Esophagus (tissue), 2 donors: ENCODE data around the gene CNTN1. TPM values are rescaled to one million over a fixed set of nuclear protein-coding genes. Genes with fewer than 3 reads are reported as not detected.

Experiments used
- H3K27ac ChIP-seq, 2 donors: one replicate each; pipeline ENCODE4 v1.5.1; 2013; ENCODE audit warnings: low read depth in 2 of 2, mild to moderate bottlenecking in 2 of 2, inconsistent platforms in 1 of 2, low read length in 1 of 2, moderate library complexity in 1 of 2
- H3K27me3 ChIP-seq, 2 donors: one replicate each; pipeline ENCODE4 v1.6.1; 2013; ENCODE audit warnings: low read length in 2 of 2, control low read depth in 1 of 2, mild to moderate bottlenecking in 1 of 2; ENCODE audit not compliant: insufficient read depth in 2 of 2, control insufficient read depth in 1 of 2
- H3K36me3 ChIP-seq, 2 donors: one replicate each; pipeline ENCODE4 v1.6.1; 2013; ENCODE audit warnings: low read length in 1 of 2; ENCODE audit not compliant: control insufficient read depth in 2 of 2, insufficient read depth in 2 of 2
- H3K4me1 ChIP-seq, 2 donors: one replicate each; pipeline ENCODE4 v1.6.1; 2013; ENCODE audit warnings: low read length in 1 of 2; ENCODE audit not compliant: control insufficient read depth in 2 of 2, insufficient read depth in 2 of 2
- H3K4me3 ChIP-seq, 2 donors: one replicate each; pipeline ENCODE4 v1.5.1; 2013; ENCODE audit warnings: low read length in 2 of 2, mild to moderate bottlenecking in 2 of 2, low read depth in 1 of 2, moderate library complexity in 1 of 2
- H3K9me3 ChIP-seq, 2 donors: one replicate each; pipeline ENCODE4 v1.6.1; 2013; ENCODE audit warnings: mild to moderate bottlenecking in 2 of 2, low read depth in 1 of 2, low read length in 1 of 2, moderate library complexity in 1 of 2; ENCODE audit not compliant: control insufficient read depth in 2 of 2, insufficient read depth in 1 of 2
- WGBS, 2 donors: extraction: QIAGEN DNeasy Blood & Tissue Kit; methylation state at CpG; one replicate each; pipeline ENCODE4 v1.1.7; 2013; 5-methylcytosine and 5-hydroxymethylcytosine counted together
- polyA plus RNA-seq, 2 donors: library from polyadenylated mRNA; stranded (reverse); fragments of 200-250 nt; gene quantifications; one replicate each; pipeline ENCODE4 v1.2.3, GENCODE V29; 2013
- donor health status: healthy with polysubstance abuse.
- donor health status: Bipolar disorder and iron deficiency.

CNTN1 gene
- polyA plus RNA-seq, 2 donors: 0.28 to 1.2 TPM

DNA sequence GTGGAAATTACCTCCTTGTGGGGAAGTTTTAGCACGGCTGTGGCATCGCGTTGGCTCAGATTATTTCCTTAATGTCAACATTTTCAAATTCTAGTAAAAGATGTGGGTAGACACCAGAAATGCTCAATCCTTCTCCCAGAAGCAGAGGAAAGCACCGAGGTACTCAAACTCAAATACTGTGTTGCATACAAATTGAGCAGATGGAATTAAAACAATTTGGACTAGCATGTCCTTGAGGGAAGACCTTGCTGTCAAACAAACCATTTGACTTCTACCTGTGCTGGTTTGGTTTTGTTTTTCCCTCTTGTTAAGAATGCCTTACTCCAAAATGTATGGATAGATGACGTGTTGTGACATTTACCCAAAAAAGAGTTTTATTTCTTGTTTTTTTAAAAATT is 136.4 kb downstream of the CNTN1 start:
- Histone ChIP-seq H3K27me3 (no peaks in the 10 kb centered on the region), H3K4me3 (no peak overlapping the region), H3K27ac (no peak overlapping the region), H3K36me3 (no peaks in the 10 kb centered on the region), H3K9me3 (no peaks in the 10 kb centered on the region), H3K4me1 (no peaks in the 10 kb centered on the region)
- 64 to 65% methylated on average over 5 of the region's 5 CpGs for WGBS, 2 donors

DNA sequence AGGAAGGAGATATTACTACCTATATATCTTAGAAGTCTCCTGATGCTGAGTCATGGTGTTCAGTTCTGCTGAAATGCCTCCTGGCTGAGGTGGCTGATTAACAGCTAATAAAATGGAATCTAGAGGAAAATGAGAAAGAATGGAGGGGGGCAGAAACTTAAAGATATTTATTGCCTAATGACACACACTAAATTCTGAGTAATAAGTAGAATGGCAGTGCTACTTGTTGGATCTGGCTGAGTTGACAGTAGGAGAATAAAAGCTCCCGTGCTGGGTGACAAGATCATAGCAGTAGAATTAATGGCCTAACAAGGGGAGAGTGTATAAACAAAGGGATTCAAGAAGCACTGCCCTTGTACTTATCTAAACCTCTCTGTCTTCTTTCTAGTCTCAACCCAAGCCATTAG is 137.5 kb downstream of the CNTN1 start:
- H3K9me3 ChIP-seq: no peaks in the 10 kb centered on the region
- no peak overlapping the region for H3K4me3 ChIP-seq
- no peaks in the 10 kb centered on the region for H3K27me3 ChIP-seq
- no peaks in the 10 kb centered on the region for H3K36me3 ChIP-seq
- H3K4me1 ChIP-seq: no peaks in the 10 kb centered on the region
- no peak overlapping the region for H3K27ac ChIP-seq
- 22 to 24% methylated on average over 1 of the region's 1 CpG for WGBS, 2 donors

DNA sequence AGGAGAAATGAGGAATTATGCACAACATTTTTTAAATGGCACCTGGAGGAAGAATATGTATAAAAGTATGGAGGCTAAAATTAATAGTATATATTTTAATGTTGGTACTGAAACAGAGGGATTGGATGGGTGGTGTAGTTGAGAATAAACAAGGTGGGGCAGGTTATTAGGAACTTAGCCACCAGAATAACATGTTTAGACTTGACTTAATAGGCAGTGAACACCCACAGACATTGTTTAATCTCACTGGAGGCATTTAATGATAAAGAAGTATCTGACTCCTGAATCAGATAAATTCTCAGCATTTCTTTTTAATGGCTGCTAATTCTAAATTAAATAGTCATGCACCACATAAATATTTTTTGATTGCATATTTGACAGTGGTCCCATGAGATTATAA is 139.7 kb downstream of the CNTN1 start:
- Histone ChIP-seq H3K4me1 (no peaks in the 10 kb centered on the region), H3K27ac (no peak overlapping the region), H3K36me3 (no peaks in the 10 kb centered on the region), H3K27me3 (no peaks in the 10 kb centered on the region), H3K9me3 (no peaks in the 10 kb centered on the region), H3K4me3 (no peak overlapping the region)

DNA sequence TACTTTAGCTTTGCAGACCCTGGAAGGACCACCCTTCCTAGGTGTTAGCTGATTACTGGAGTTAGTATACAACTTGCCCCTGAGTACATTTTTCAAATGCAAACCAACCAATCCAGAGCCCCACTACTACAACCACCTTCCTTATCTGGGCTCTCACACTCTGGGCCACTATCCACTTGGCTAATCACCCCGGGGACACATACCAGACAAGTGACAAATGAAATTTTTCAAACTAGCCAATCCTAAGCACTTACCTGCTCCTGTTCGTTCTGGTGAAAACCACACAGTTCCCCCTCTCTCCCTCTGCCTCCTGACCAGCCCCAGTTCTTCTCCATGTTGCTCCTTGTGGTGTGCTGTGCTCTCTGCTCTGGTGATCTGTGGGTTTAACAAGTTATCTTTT is 140.4 kb downstream of the CNTN1 start:
- Histone ChIP-seq H3K4me1 (no peaks in the 10 kb centered on the region), H3K9me3 (peaks cover 2% of the 10 kb centered on the region in 2 donors), H3K27me3 (no peaks in the 10 kb centered on the region), H3K27ac (no peak overlapping the region), H3K4me3 (no peak overlapping the region), H3K36me3 (no peaks in the 10 kb centered on the region)
- WGBS, 2 donors: 60 to 62% methylated on average over 2 of the region's 2 CpGs

DNA sequence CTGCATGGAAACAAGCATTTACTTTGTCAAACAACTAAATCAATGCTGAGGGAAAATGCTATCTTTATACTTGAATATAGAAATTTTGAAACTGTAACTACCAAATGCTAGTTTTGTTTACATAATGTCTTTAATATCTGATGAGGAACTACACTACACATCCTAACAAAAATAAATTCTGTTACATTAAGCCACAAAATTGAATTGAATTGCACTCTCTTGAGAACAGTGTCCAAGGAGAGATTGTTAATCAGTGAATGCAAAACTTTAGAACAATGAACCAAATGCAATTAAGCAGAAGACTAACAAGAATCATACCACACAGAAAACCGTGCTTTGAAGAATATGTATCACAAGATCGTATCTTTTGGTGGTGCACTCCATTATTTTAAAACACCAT is 141.6 kb downstream of the CNTN1 start:
- H3K4me1 ChIP-seq: no peaks in the 10 kb centered on the region
- H3K36me3 ChIP-seq: no peaks in the 10 kb centered on the region
- no peaks in the 10 kb centered on the region for H3K27me3 ChIP-seq
- 83 to 89% methylated on average over 2 of the region's 2 CpGs for WGBS, 2 donors
- H3K9me3 ChIP-seq: peaks cover 5 to 6% of the 10 kb centered on the region in 2 donors
- no peak overlapping the region for H3K4me3 ChIP-seq
- no peak overlapping the region for H3K27ac ChIP-seq

DNA sequence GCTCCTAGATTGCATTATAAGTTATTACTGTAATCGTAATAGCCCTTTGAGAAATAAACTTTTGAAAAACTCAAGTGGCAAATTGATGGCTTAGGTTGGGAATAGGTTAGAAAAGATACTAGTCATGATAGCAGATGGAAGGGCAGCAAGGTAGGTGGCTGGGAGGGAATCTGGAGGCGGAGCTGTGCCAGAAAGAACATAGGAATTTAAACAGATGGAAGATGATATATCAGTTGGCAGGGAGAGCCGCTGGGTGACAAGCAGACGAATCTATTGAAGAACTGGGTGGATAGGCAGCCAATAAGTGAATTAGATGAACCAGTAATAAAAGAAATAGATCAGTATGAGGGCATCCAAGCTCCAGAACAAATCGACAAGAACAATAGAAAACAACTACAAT is 142.1 kb downstream of the CNTN1 start:
- H3K27me3 ChIP-seq: no peaks in the 10 kb centered on the region
- H3K4me3 ChIP-seq: no peak overlapping the region
- H3K27ac ChIP-seq: no peak overlapping the region
- WGBS, 2 donors: 66 to 72% methylated on average over 5 of the region's 5 CpGs
- H3K4me1 ChIP-seq: no peaks in the 10 kb centered on the region
- no peaks in the 10 kb centered on the region for H3K36me3 ChIP-seq
- peaks cover 5 to 6% of the 10 kb centered on the region in 2 donors for H3K9me3 ChIP-seq

DNA sequence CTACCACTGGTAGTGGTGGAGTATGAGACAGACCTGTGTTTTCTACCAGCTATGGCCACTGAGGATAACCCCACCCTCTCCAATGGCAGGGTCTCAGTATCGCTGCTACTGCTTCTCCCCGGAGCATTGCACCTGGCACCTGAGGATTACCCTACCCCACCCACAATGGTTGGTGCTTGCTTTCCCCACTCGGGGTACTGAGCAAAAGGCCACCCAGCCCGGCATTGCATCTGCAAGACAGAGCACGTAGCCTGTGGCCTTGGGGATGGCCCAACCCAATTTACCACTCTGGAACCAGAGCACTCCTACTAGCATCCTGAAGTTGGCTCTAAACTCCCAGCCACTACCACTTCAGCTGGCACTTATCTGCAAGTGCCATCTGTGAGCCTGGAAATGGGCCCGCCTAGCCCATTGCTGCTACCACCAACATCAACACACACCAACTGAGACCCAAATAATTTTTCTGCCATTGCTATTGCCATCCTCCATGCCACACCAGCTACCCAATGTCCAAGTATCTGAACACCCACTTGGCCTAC is 145.7 kb downstream of the CNTN1 start:
- peaks cover 5 to 6% of the 10 kb centered on the region in 2 donors for H3K9me3 ChIP-seq
- no peaks in the 10 kb centered on the region for H3K36me3 ChIP-seq
- no peaks in the 10 kb centered on the region for H3K4me1 ChIP-seq
- no peaks in the 10 kb centered on the region for H3K27me3 ChIP-seq
- no peak overlapping the region for H3K27ac ChIP-seq
- H3K4me3 ChIP-seq: no peak overlapping the region
- 95 to 96% methylated on average over 6 of the region's 6 CpGs for WGBS, 2 donors

DNA sequence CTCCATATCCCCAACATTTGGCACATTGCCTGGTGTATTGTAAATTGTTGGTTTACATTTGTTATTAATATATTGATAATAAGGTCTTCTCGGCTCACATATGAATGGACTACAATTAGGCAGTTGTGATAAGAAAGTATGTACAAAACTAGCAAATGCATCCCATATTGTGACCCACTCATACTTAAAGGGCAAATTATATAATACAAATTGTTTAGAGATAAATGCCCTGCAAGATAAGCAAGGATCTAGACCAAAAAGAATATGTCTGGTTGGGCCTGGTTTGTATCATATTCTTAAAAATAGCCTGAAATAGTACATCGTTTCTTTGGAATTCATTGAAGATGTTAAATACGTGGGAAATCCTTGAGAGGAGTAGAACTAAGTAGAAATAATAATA is 151.3 kb downstream of the CNTN1 start:
- no peaks in the 10 kb centered on the region for H3K27me3 ChIP-seq
- 63 to 70% methylated on average over 3 of the region's 3 CpGs for WGBS, 2 donors

DNA sequence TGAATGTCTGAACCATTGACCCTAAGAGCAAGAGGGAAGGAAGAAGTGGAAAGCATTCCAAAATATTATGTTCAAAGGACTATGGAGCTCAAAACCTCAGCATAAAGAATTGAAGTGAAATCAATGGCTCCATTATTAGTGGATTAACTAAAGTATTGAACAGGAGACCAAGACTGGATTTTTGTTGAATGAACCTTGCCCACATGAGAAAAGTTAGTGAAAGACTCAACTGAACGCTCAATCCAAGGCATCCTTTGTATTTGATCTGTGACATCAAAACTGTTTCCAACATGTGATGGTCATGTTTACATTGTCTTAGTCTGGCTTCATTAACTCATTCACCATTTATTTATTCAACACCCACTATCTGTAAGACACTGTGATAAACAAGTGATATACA is 161.0 kb downstream of the CNTN1 start:
- no peak overlapping the region for H3K4me3 ChIP-seq
- H3K4me1 ChIP-seq: no peaks in the 10 kb centered on the region
- H3K27me3 ChIP-seq: no peaks in the 10 kb centered on the region
- no peaks in the 10 kb centered on the region for H3K36me3 ChIP-seq
- no peaks in the 10 kb centered on the region for H3K9me3 ChIP-seq
- WGBS, 2 donors: 21 to 41% methylated on average over 1 of the region's 1 CpG
- no peak overlapping the region for H3K27ac ChIP-seq

More for the DNA sequence above, 151.3 kb downstream of the CNTN1 start:
- H3K9me3 ChIP-seq: no peaks in the 10 kb centered on the region
- H3K4me3 ChIP-seq: no peak overlapping the region
- H3K27ac ChIP-seq: no peak overlapping the region
- no peaks in the 10 kb centered on the region for H3K36me3 ChIP-seq
- no peaks in the 10 kb centered on the region for H3K4me1 ChIP-seq

DNA sequence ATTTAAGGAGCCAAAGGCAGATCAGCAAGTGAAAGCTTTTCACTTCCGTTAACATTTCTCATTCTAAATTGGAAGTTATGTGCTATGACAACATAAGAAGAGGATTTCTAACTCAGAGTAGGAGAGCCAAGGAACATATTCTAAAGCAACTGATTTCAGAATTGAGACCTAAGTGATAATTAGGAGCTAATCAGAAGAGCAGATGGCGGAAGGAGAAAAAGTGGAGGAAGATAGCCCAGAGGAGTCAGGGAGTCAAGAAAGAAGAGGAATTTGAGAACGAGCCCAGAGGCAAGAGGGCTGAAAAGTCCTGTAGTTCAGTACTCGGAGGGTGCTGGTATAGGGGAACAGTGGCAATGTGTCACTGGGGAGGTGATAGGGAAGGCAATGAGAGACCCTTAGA is 162.4 kb downstream of the CNTN1 start:
- no peak overlapping the region for H3K4me3 ChIP-seq
- H3K4me1 ChIP-seq: no peaks in the 10 kb centered on the region
- H3K27ac ChIP-seq: no peak overlapping the region
- 51 to 62% methylated on average over 4 of the region's 4 CpGs for WGBS, 2 donors
- no peaks in the 10 kb centered on the region for H3K27me3 ChIP-seq
- H3K36me3 ChIP-seq: no peaks in the 10 kb centered on the region
- H3K9me3 ChIP-seq: no peaks in the 10 kb centered on the region
